ENCODE data around the gene CCL4L2.
"Not testable (repeated sequence)": the region's sequence is repeated elsewhere in the genome, so short reads cannot be mapped to it uniquely, and the experiment has no call there.

Gene CCL4L2

GRCh38 chr17:36195434-36196130, 15.3 kb upstream of the CCL4L2 start:
- DNase-seq, result no peak

GRCh38 chr17:36196131-36196486, 14.8 kb upstream of the CCL4L2 start:
- DNase-seq, result no peak

- DNase-seq, result no peak
Measured at GRCh38 chr17:36197387-36197703, 13.5 kb upstream of the CCL4L2 start.

GRCh38 chr17:36198831-36199465, 11.9 kb upstream of the CCL4L2 start:
- no peak for DNase-seq

GRCh38 chr17:36201102-36201501, 9.8 kb upstream of the CCL4L2 start:
- not testable (repeated sequence) for DNase-seq

GRCh38 chr17:36201506-36201905, 9.4 kb upstream of the CCL4L2 start:
- DNase-seq, result not testable (repeated sequence)

GRCh38 chr17:36203335-36203734, 7.5 kb upstream of the CCL4L2 start:
- no peak for DNase-seq

- no peak for DNase-seq
Measured at GRCh38 chr17:36204724-36205500, 6.0 kb upstream of the CCL4L2 start.

GRCh38 chr17:36205637-36206485, 5.0 kb upstream of the CCL4L2 start:
- DNase-seq, result no peak

- DNase-seq, result not testable (repeated sequence)
Measured at GRCh38 chr17:36206486-36206821, 4.4 kb upstream of the CCL4L2 start.

GRCh38 chr17:36207383-36207782, 3.5 kb upstream of the CCL4L2 start:
- not testable (repeated sequence) for DNase-seq

- DNase-seq, result no peak
Measured at GRCh38 chr17:36209575-36209974, 1.3 kb upstream of the CCL4L2 start.

- not testable (repeated sequence) for DNase-seq
Measured at GRCh38 chr17:36211484-36212271, 815 bp downstream of the CCL4L2 start.

GRCh38 chr17:36212272-36212605, 1.4 kb downstream of the CCL4L2 start:
- DNase-seq, result no peak

GRCh38 chr17:36212966-36213365, 2.1 kb downstream of the CCL4L2 start:
- no peak for DNase-seq

- no peak for DNase-seq
Measured at GRCh38 chr17:36213695-36214094, 2.8 kb downstream of the CCL4L2 start.

- no peak for DNase-seq
Measured at GRCh38 chr17:36214918-36215317, 4.1 kb downstream of the CCL4L2 start.

- not testable (repeated sequence) for DNase-seq
Measured at GRCh38 chr17:36215406-36216308, 4.8 kb downstream of the CCL4L2 start.

- not testable (repeated sequence) for DNase-seq
Measured at GRCh38 chr17:36219556-36219955, 8.7 kb downstream of the CCL4L2 start.

- not testable (repeated sequence) for DNase-seq
Measured at GRCh38 chr17:36220737-36221580, 10.1 kb downstream of the CCL4L2 start.

Measured in effector CD8-positive, alpha-beta T cell (primary cell).